ENCODE results near the gene ADAM22. TPM values are rescaled to one million over a fixed set of nuclear protein-coding genes. Genes with fewer than 3 reads are reported as not detected.

Gene ADAM22
- total and polyA plus RNA-seq, 2 donors (not counting 1 experiment from before 2014, with no cell fraction given), result 0.30 to 1.8 TPM

GRCh38 chr7:88003581-88003980 lies 69.5 kb downstream of the ADAM22 start:
- CTCF ChIA-PET, result no interaction called here
- intact Hi-C loops (cut with micrococcal nuclease), result no loop called here
- DNase-seq (no peak), ATAC-seq (ENCODE audit: low read depth) (no peak)
- Histone ChIP-seq H3K27me3 (replicated peaks in 1 of 4; ENCODE audit: control extremely low read depth in 1 of 4, control insufficient read depth in 3 of 4, insufficient read depth in 4 of 4, low read length in 3 of 4) (no peaks in the 10 kb centered on the region), H2AFZ (ENCODE audit: insufficient read depth, low read depth, low read length, poor library complexity, severe bottlenecking) (no peak overlapping the region), H4K20me1 (ENCODE audit: control insufficient read depth, insufficient read depth, low read length, poor library complexity, severe bottlenecking) (no peaks in the 10 kb centered on the region), H3K79me2 (ENCODE audit: control insufficient read depth, insufficient read depth, low read length) (no peaks in the 10 kb centered on the region), H3K4me3 (ENCODE audit: control extremely low read depth in 1 of 5, extremely low read depth in 1 of 5, insufficient read depth in 1 of 5, low read depth in 2 of 5, low read length in 4 of 5) (no peak overlapping the region), H3K4me2 (replicated peaks; ENCODE audit: low read depth, low read length, poor library complexity, severe bottlenecking) (no peak overlapping the region), H3K4me1 (ENCODE audit: control insufficient read depth in 2 of 2, insufficient read depth in 2 of 2, low read length in 2 of 2) (no peaks in the 10 kb centered on the region), H3K9ac (ENCODE audit: low read length) (no peak overlapping the region), H3K36me3 (replicated peaks in 1 of 2; ENCODE audit: control extremely low read depth in 1 of 2, control insufficient read depth in 1 of 2, extremely low read depth in 1 of 2, insufficient read depth in 2 of 2, low read length in 1 of 2) (no peaks in the 10 kb centered on the region), H3K27ac (ENCODE audit: low read length in 2 of 2) (no peak overlapping the region), H3K9me3 (ENCODE audit: control extremely low read depth in 1 of 3, control insufficient read depth in 2 of 3, insufficient read depth in 1 of 3, low read length in 2 of 3) (no peaks in the 10 kb centered on the region)
- Mint-ChIP-seq H3K27ac (no peak overlapping the region), H3K9me3 (ENCODE audit: insufficient read depth) (no peaks in the 10 kb centered on the region), H3K27me3 (no peaks in the 10 kb centered on the region), H3K4me1 (no peaks in the 10 kb centered on the region), H3K4me3 (no peak overlapping the region)
- POLR2A ChIA-PET, result no interaction called here
- WGBS (ENCODE audit: insufficient coverage), result 100% methylated on average over 3 of the region's 3 CpGs
- no peak for TF ChIP-seq CTCF (IDR thresholded peaks at IDR 0.05)
- TF ChIP-seq EZH2 (IDR thresholded peaks at IDR 0.05; ENCODE audit: borderline replicate concordance, insufficient read depth, low read depth, low read length, poor library complexity, severe bottlenecking), result no peak

- ChIA-PET POLR2A (no interaction called here), CTCF (interaction anchor here (1.2 kb wide), 1 partner anchor 12 kb away, joined by 3 read pairs; no protein-coding TSS in a partner anchor)
- Histone ChIP-seq H3K79me2 (ENCODE audit: control insufficient read depth, insufficient read depth, low read length) (no peaks in the 10 kb centered on the region), H3K27ac (ENCODE audit: low read length in 2 of 2) (no peak overlapping the region), H3K9me3 (ENCODE audit: control extremely low read depth in 1 of 3, control insufficient read depth in 2 of 3, insufficient read depth in 1 of 3, low read length in 2 of 3) (no peaks in the 10 kb centered on the region), H3K27me3 (replicated peaks in 1 of 4; ENCODE audit: control extremely low read depth in 1 of 4, control insufficient read depth in 3 of 4, insufficient read depth in 4 of 4, low read length in 3 of 4) (no peaks in the 10 kb centered on the region), H3K4me3 (ENCODE audit: control extremely low read depth in 1 of 5, extremely low read depth in 1 of 5, insufficient read depth in 1 of 5, low read depth in 2 of 5, low read length in 4 of 5) (no peak overlapping the region), H2AFZ (ENCODE audit: insufficient read depth, low read depth, low read length, poor library complexity, severe bottlenecking) (no peak overlapping the region), H3K9ac (ENCODE audit: low read length) (no peak overlapping the region), H4K20me1 (ENCODE audit: control insufficient read depth, insufficient read depth, low read length, poor library complexity, severe bottlenecking) (no peaks in the 10 kb centered on the region), H3K36me3 (replicated peaks in 1 of 2; ENCODE audit: control extremely low read depth in 1 of 2, control insufficient read depth in 1 of 2, extremely low read depth in 1 of 2, insufficient read depth in 2 of 2, low read length in 1 of 2) (no peaks in the 10 kb centered on the region), H3K4me2 (replicated peaks; ENCODE audit: low read depth, low read length, poor library complexity, severe bottlenecking) (no peak overlapping the region), H3K4me1 (ENCODE audit: control insufficient read depth in 2 of 2, insufficient read depth in 2 of 2, low read length in 2 of 2) (no peaks in the 10 kb centered on the region)
- ATAC-seq (ENCODE audit: low read depth) (no peak), DNase-seq (no peak)
- Mint-ChIP-seq H3K4me1 (no peaks in the 10 kb centered on the region), H3K4me3 (no peak overlapping the region), H3K27ac (no peak overlapping the region), H3K9me3 (ENCODE audit: insufficient read depth) (no peaks in the 10 kb centered on the region), H3K27me3 (no peaks in the 10 kb centered on the region)
- intact Hi-C loops (cut with micrococcal nuclease), result no loop called here
- TF ChIP-seq CTCF (IDR thresholded peaks at IDR 0.05), result no peak
- no peak for TF ChIP-seq EZH2 (IDR thresholded peaks at IDR 0.05; ENCODE audit: borderline replicate concordance, insufficient read depth, low read depth, low read length, poor library complexity, severe bottlenecking)
Observed at GRCh38 chr7:88005191-88005590, 71.1 kb downstream of the ADAM22 start.
